ENCODE data around the gene VASN. TPM values are rescaled to one million over a fixed set of nuclear protein-coding genes. Genes with fewer than 3 reads are reported as not detected.

VASN gene

DNA sequence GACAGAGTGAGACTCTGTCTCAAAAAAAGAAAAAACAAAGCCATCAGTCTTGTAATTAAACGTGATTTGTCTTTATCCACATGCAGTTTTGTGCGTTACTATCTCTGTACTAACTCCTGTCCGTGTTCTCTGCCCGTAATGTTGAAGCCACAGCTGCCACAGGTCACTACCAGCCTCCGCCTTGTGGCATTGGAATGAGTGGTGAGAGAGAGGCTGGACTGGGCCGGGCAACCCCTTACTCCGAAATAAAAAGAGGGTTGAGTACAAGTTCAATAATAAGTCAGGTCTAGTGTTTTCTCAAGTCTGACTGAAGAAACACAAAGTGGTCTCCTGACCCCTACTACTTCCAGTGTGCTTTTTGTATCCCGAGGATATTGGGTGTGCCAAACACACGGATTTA, 59.4 kb downstream of the VASN start:
- no peak overlapping the region for H2BK12ac ChIP-seq (ENCODE audit: low read length in 2 of 2)
- H3K9me3 ChIP-seq (ENCODE audit: control insufficient read depth, low read length): no peaks in the 10 kb centered on the region
- no peak overlapping the region for H4K91ac ChIP-seq (ENCODE audit: low read length)
- no peak overlapping the region for H3K4me3 ChIP-seq (ENCODE audit: insufficient read depth in 1 of 2, low read depth in 1 of 2, low read length in 2 of 2)
- no peak overlapping the region for H3K9ac ChIP-seq (ENCODE audit: low read length)
- H3K4ac ChIP-seq (ENCODE audit: low read depth in 1 of 2, low read length in 2 of 2): no peak overlapping the region
- WGBS: 96% methylated on average over 9 of the region's 9 CpGs
- H2AK5ac ChIP-seq (ENCODE audit: low read length, severe bottlenecking): no peak overlapping the region
- H4K8ac ChIP-seq (ENCODE audit: low read length): no peak overlapping the region
- no peak for DNase-seq
- H3K79me1 ChIP-seq (replicated peaks; ENCODE audit: low read length, poor library complexity, severe bottlenecking): peaks cover 19% of the 10 kb centered on the region
- H2BK120ac ChIP-seq (ENCODE audit: low read depth, low read length): no peak overlapping the region
- H3K14ac ChIP-seq (ENCODE audit: low read length in 2 of 2): no peak overlapping the region
- no peak overlapping the region for H2AFZ ChIP-seq (ENCODE audit: low read depth, low read length)
- no peaks in the 10 kb centered on the region for H3K27me3 ChIP-seq (ENCODE audit: control insufficient read depth in 1 of 2, insufficient read depth in 1 of 2, low read length in 2 of 2)
- H3K4me2 ChIP-seq (ENCODE audit: low read length, poor library complexity, severe bottlenecking): no peak overlapping the region
- no peak overlapping the region for H2BK15ac ChIP-seq (ENCODE audit: low read depth, poor library complexity, severe bottlenecking)
- peaks cover 3% of the 10 kb centered on the region for H3K4me1 ChIP-seq (ENCODE audit: control insufficient read depth, insufficient read depth, low read depth, low read length)
- no peak overlapping the region for H2BK5ac ChIP-seq (ENCODE audit: low read depth, low read length, poor library complexity, severe bottlenecking)
- no peak overlapping the region for H3K18ac ChIP-seq (ENCODE audit: low read depth in 1 of 2, low read length in 2 of 2)
- H3K23ac ChIP-seq (ENCODE audit: low read length in 2 of 2): no peak overlapping the region
- H3K36me3 ChIP-seq (ENCODE audit: control insufficient read depth in 1 of 2, insufficient read depth in 2 of 2, low read depth in 1 of 2, low read length in 2 of 2): peaks cover 12 to 54% of the 10 kb centered on the region in 2 experiments
- no peak overlapping the region for H3K27ac ChIP-seq (ENCODE audit: low read length, poor library complexity, severe bottlenecking)

Small RNA genes within 50 kb of the gene (small RNA-seq; reads per million reads assigned to genes)
- not detected for gene AC012676.2 (ENCODE audit: low read depth)
